Left renal cortex interstitium (tissue), 4 donors: ENCODE data around the gene FIGN. TPM values are rescaled to one million over a fixed set of nuclear protein-coding genes. Genes with fewer than 3 reads are reported as not detected.

ENCODE experiments used
- DNase-seq, 4 donors: peaks; one replicate each; pipeline ENCODE4 v3.0.0-alpha.2; 2013; ENCODE audit warnings: low read depth in 4 of 4, low spot score in 2 of 4, missing footprints in 1 of 4
- polyA plus RNA-seq, 4 donors: library from polyadenylated mRNA; unstranded; fragments of 120-200 nt; gene quantifications; one replicate each; pipeline ENCODE4 v1.2.1, GENCODE V29; 2013; ENCODE audit not compliant: insufficient read length in 4 of 4

Gene FIGN
- polyA plus RNA-seq, 4 donors: 7.2 to 15.8 (median 10.1) TPM

GRCh38 chr2:163713534-163714311, 22.1 kb downstream of the FIGN start:
- DNase-seq: no peak

- DNase-seq: no peak
Measured at GRCh38 chr2:163711699-163712098, 24.1 kb downstream of the FIGN start.

DNA sequence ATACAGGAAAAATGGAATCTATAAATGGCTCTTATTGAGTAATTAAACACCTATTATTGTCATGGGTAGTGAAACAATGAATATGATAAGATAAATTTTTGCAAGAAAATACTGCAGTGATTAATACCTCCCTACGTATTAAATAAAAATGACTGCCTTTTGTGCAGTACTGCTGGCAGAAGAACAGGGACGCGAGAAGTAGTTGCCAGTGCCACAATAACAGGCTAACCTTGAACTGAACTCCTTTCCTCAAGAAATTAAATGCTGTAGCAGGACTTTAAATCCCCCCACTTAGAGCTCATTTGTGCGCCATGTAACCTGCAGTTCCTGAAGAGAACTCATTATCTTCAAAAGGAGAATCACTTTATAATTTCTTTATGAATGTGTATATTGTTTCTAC, 24.6 kb downstream of the FIGN start:
- no peak for DNase-seq

GRCh38 chr2:163709270-163709669, 26.5 kb downstream of the FIGN start:
- DNase-seq: no peak

DNA sequence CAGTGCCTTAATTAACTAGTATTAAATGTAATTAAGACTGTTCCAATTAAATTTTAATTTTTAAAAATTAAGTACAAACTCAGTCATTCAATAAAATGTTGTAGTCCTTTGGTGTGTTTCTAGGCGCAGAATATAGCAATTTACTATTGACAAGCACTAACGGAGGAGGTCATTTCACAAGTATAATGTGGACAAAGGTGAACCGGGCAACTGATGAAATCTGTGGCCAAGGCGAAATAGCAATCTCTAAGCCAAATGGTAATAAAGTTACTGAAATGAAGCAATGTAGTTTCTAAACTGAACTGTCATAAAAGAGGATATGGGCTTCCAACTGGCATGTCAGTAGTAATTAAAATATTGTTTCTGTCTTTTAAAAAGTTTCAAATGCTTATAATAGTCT, 27.5 kb downstream of the FIGN start:
- no peak for DNase-seq

DNA sequence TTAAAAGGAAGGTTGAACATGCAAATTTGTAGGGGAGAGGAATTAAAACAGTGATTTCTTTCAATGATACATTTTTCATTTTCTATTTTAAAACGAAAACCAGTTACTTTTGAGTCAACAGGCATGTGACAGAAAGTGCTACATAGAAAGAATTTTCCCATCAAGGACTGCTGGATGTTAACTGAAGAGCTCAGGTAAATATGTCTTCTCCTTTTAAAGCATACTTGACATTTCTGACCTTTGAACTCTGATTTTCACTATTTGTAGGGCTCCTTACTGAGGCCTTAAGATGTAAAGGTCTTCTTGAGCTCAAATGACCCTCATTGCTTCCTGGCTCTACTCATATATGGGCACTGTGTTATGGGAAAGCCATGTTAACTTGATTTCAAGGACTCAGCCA, 32.4 kb downstream of the FIGN start:
- DNase-seq: no peak

DNA sequence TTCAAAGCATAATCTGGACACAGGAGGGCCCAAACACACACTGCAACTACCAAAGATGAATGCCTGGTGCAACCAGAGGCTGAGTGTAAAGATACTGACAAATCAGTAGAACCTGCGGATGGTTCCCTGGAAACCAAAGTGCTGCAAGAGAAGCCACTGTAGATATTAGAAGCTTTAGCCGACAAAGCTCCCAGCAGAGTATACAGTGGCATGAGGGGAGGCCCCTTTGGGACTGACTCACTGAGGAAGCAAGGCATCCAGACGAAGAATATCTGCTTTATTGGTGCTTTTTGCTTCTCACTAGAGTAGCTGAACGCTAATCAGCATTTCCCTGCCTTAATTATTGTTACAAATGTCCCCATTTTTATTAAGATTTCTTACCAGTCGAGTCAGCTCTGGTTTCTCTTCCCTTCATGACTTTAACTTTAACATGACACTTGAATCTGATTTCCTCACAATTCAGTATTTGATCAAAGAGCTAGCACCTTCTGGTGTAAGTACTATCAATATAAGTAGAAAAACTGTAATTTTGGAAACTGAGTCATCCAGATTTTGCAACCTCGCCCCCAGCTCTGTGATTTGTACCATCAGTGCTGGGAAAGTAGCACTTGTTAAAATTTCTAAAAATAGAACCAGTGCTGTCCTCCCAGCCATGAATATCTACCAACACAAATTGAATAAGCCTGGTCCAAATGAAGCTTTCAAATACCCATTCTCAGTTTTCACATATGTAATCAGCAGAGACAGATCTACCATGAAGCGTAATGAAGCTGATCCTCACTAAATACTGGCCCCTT, 34.2 kb downstream of the FIGN start:
- no peak for DNase-seq

- no peak for DNase-seq
Measured at GRCh38 chr2:163698857-163699256, 37.0 kb downstream of the FIGN start.

DNA sequence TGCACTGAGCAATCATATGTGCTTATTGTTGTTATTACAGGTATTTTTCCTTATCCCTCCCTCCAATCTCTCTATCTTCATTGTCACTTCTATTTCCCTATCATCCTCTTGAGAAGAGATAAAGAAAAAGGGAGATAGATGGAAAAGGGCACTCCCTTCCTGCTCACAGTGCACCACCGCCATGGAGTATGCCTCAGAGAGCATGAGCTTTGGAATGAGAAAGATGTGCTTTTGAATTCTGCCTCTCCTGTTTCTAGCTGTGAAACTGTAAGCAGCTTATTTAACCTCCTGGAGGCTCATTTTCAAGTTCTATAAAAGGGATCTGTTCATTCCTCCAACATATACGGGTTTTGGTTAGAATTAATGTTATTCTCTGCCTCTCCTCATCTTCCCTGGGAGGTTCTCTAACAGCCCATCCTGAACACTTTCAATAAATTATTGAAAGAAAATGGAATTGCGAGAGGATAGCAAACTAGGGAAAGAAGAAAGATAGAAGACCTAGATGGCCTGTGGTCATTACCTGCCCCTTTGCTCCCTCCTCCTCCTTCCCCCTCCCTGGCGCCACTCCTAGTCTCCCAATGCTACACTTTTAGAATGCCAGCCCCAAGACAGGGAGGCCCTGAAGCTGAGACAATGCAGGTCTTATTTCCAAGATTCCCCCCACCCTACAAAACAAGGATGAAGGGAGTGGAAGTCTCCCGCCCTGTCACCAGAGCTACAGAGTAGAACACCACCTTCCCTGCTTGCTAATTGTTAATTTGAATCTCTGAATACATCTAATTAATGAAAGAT, 37.8 kb downstream of the FIGN start:
- DNase-seq: no peak

GRCh38 chr2:163697429-163697828, 38.4 kb downstream of the FIGN start:
- DNase-seq: no peak

DNA sequence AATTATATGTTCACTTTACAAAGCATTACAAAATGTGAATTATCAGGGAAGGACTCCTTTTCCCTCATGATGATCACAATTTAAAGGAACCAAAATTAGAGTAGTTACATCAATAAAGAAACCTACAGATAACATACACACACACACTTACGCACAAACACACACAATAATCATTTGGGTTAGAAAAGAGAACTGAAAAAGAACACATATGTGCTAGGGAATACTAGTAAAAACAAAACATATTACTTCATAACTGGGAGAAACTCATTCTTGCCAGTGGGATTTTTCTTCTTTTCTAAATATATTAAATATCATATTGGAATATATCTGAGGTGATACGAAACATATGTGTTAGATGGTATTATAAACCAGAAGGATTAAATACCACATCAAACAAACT, 42.3 kb downstream of the FIGN start:
- DNase-seq: no peak

- no peak for DNase-seq
Measured at GRCh38 chr2:163692611-163693482, 43.0 kb downstream of the FIGN start.

DNA sequence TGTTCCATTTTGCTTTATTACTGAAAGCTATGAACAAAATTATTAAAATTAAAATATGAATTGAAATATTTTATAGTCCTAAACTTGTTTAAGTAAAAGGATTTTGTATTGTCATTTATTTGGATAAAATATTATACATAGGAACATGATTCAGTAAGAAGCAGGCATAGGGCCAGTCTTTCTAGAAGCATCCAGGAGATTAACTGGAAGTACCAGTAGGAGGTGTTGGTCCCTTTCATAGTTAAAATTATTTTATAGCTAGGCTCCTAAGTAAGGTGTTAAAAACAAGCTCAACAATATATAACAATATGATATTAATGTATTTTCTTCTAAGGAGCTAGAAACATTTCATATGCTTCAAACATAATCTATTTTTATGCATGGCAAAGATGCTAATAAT, 43.7 kb downstream of the FIGN start:
- DNase-seq: no peak

- no peak for DNase-seq
Measured at GRCh38 chr2:163690896-163691295, 44.9 kb downstream of the FIGN start.

GRCh38 chr2:163687217-163687616, 48.6 kb downstream of the FIGN start:
- DNase-seq: no peak

- no peak for DNase-seq
Measured at GRCh38 chr2:163686289-163686688, 49.5 kb downstream of the FIGN start.

- no peak for DNase-seq
Measured at GRCh38 chr2:163682695-163683094, 53.1 kb downstream of the FIGN start.

- no peak for DNase-seq
Measured at GRCh38 chr2:163681745-163682144, 54.1 kb downstream of the FIGN start.

DNA sequence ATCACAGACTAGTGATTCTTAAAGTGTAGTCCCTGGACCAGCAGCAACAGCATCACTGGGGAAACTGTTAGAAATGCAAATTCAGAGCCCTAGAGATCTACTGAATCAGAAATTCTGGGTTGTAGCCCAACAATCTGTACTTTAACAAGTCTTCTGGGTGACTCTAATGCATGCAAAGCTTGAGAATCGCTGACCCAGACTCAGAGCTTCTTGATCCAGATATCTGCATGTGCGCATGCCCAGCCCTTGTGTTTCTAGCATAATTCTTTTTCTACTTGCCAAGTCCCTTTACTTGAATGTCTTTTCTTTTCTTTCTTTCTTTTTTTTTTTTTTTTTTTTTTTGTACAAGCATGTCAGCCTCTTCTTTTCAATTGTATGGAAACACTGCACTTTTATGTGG, 60.4 kb downstream of the FIGN start:
- DNase-seq: no peak

DNA sequence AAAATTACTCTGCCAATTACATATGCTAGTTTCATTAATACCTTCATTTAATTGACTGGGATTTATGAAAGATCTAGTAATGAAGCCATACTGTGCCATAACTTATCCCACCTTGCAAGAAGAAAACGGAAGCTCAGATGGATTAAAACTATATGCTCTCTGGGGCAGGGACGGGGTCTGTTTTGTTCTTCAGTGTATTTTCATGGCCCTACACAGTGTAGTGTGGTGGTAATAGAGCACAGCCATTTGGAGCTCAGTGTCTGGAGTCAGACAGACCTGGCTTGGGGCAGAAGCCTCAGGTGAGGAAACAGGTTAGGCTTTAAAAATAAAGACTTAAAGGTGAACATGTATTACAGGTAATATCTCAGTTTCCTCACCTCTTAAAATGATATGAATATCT, 62.3 kb downstream of the FIGN start:
- DNase-seq: no peak
